Measurements from ENCODE around the gene DMXL2. TPM values are rescaled to one million over a fixed set of nuclear protein-coding genes. Genes with fewer than 3 reads are reported as not detected.

The DMXL2 gene
- total and polyA plus RNA-seq, 9 of the 15 experiments (the other 6 are each of a cell fraction or from before 2014, with no cell fraction given), result 9.3 to 57.7 (median 30.7) TPM

DNA sequence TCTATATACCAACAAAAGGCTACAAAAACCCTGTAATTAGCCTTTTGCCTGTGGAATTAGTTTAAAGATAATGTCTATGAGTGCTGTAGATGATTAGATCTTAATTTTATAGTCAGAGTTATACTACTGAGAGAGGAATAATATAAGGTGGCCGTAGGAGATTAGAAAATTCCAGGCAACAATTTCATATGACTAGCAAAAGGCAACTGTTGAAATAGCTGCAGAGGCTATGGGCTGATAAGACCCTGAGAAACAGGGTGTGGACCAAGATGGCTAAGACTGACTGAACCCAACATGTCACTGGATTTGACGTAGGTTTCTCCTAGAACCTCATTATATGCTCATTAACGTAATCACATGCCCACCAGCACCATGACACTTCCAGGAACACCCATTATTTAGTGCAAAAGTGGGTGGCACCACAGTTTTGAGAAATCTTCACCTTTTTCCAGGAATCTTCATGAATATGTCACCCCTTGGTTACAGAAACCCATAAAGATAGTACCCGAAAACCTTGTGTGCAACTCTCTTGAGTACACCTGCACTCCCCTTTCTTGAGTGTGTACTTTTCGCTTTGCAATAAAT lies 29.6 kb upstream of the DMXL2 start (continued):
- TF ChIP-seq ZBTB49 (CRISPR knock-in tag; IDR thresholded peaks at IDR 0.05; ENCODE audit: borderline replicate concordance) (no peak), ZNF644 (tag; IDR thresholded peaks at IDR 0.05; ENCODE audit: low read depth) (peak; percentile 50; the same call in 1 of the 2 replicates), SMARCA4 (IDR thresholded peaks at IDR 0.05) (peak; percentile 92), CREBBP (IDR thresholded peaks at IDR 0.05; ENCODE audit: low read depth, low read length) (no peak), RFX1 (IDR thresholded peaks at IDR 0.05) (peak; percentile 38; the same call in 1 of the 2 replicates), DLX4 (CRISPR knock-in tag; IDR thresholded peaks at IDR 0.05) (no peak), MYNN (IDR thresholded peaks at IDR 0.05) (peak; percentile 56), MYNN (CRISPR knock-in tag; IDR thresholded peaks at IDR 0.05) (no peak), ZFP36 (IDR thresholded peaks at IDR 0.05; ENCODE audit: low read depth, low read length, partially characterized antibody) (no peak), BCOR (IDR thresholded peaks at IDR 0.05) (no peak)
- TF ChIP-seq, protein P1, sequence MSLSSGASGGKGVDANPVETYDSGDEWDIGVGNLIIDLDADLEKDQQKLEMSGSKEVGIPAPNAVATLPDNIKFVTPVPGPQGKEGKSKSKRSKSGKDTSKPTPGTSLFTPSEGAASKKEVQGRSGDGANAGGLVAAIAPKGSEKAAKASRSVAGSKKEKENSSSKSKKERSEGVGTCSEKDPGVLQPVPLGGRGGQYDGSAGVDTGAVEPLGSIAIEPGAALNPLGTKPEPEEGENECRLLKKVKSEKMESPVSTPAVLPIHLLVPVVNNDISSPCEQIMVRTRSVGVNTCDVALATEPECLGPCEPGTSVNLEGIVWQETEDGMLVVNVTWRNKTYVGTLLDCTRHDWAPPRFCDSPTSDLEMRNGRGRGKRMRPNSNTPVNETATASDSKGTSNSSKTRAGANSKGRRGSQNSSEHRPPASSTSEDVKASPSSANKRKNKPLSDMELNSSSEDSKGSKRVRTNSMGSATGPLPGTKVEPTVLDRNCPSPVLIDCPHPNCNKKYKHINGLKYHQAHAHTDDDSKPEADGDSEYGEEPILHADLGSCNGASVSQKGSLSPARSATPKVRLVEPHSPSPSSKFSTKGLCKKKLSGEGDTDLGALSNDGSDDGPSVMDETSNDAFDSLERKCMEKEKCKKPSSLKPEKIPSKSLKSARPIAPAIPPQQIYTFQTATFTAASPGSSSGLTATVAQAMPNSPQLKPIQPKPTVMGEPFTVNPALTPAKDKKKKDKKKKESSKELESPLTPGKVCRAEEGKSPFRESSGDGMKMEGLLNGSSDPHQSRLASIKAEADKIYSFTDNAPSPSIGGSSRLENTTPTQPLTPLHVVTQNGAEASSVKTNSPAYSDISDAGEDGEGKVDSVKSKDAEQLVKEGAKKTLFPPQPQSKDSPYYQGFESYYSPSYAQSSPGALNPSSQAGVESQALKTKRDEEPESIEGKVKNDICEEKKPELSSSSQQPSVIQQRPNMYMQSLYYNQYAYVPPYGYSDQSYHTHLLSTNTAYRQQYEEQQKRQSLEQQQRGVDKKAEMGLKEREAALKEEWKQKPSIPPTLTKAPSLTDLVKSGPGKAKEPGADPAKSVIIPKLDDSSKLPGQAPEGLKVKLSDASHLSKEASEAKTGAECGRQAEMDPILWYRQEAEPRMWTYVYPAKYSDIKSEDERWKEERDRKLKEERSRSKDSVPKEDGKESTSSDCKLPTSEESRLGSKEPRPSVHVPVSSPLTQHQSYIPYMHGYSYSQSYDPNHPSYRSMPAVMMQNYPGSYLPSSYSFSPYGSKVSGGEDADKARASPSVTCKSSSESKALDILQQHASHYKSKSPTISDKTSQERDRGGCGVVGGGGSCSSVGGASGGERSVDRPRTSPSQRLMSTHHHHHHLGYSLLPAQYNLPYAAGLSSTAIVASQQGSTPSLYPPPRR (CRISPR knock-in tag; IDR thresholded peaks at IDR 0.05; ENCODE audit: borderline replicate concordance), result no peak
- TF ChIP-seq, protein P2, sequence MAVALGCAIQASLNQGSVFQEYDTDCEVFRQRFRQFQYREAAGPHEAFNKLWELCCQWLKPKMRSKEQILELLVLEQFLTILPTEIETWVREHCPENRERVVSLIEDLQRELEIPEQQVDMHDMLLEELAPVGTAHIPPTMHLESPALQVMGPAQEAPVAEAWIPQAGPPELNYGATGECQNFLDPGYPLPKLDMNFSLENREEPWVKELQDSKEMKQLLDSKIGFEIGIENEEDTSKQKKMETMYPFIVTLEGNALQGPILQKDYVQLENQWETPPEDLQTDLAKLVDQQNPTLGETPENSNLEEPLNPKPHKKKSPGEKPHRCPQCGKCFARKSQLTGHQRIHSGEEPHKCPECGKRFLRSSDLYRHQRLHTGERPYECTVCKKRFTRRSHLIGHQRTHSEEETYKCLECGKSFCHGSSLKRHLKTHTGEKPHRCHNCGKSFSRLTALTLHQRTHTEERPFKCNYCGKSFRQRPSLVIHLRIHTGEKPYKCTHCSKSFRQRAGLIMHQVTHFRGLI (CRISPR knock-in tag; IDR thresholded peaks at IDR 0.05), result no peak
- TF ChIP-seq, protein P3, sequence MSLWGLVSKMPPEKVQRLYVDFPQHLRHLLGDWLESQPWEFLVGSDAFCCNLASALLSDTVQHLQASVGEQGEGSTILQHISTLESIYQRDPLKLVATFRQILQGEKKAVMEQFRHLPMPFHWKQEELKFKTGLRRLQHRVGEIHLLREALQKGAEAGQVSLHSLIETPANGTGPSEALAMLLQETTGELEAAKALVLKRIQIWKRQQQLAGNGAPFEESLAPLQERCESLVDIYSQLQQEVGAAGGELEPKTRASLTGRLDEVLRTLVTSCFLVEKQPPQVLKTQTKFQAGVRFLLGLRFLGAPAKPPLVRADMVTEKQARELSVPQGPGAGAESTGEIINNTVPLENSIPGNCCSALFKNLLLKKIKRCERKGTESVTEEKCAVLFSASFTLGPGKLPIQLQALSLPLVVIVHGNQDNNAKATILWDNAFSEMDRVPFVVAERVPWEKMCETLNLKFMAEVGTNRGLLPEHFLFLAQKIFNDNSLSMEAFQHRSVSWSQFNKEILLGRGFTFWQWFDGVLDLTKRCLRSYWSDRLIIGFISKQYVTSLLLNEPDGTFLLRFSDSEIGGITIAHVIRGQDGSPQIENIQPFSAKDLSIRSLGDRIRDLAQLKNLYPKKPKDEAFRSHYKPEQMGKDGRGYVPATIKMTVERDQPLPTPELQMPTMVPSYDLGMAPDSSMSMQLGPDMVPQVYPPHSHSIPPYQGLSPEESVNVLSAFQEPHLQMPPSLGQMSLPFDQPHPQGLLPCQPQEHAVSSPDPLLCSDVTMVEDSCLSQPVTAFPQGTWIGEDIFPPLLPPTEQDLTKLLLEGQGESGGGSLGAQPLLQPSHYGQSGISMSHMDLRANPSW (CRISPR knock-in tag; IDR thresholded peaks at IDR 0.05), result no peak
- TF ChIP-seq, protein P4, sequence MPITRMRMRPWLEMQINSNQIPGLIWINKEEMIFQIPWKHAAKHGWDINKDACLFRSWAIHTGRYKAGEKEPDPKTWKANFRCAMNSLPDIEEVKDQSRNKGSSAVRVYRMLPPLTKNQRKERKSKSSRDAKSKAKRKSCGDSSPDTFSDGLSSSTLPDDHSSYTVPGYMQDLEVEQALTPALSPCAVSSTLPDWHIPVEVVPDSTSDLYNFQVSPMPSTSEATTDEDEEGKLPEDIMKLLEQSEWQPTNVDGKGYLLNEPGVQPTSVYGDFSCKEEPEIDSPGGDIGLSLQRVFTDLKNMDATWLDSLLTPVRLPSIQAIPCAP (CRISPR knock-in tag; IDR thresholded peaks at IDR 0.05; ENCODE audit: borderline replicate concordance), result no peak
